ENCODE results near the gene ZNG1B.
A peak's percentile ranks its signal among the peaks of the same experiment; 100 is the strongest.
"Not testable (repeated sequence)": the region's sequence is repeated elsewhere in the genome, so short reads cannot be mapped to it uniquely, and the experiment has no call there.

The ZNG1B gene

DNA sequence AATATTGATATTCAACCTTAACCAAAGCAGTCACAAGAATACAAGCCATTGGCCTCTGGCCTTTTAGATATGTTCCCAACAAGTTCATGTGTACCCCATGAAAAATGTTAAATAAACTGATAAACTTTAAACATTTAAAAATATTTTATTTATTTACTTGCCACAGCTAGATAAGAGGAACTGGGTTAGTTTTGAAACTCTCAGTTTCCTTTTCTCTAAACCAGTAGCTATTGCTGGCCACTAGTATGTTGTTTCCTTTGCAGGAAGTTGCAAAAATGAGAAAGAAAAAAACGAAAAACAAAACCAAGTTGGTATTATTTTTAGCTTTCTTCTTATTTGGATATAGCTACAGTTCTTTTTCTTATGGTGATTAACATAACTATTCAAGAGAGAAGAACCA, 5.7 kb upstream of the ZNG1B start:
- H3K27me3 ChIP-seq, H3K36me3 ChIP-seq, H3K9me3 ChIP-seq: not testable (repeated sequence)
- H3K4me1 ChIP-seq (ENCODE audit: control insufficient read depth in 1 of 2, insufficient read depth in 1 of 2, low read depth in 1 of 2, low read length in 1 of 2): peaks cover 16 to 31% of the 10 kb centered on the region in 2 experiments
- TF ChIP-seq, protein P1, sequence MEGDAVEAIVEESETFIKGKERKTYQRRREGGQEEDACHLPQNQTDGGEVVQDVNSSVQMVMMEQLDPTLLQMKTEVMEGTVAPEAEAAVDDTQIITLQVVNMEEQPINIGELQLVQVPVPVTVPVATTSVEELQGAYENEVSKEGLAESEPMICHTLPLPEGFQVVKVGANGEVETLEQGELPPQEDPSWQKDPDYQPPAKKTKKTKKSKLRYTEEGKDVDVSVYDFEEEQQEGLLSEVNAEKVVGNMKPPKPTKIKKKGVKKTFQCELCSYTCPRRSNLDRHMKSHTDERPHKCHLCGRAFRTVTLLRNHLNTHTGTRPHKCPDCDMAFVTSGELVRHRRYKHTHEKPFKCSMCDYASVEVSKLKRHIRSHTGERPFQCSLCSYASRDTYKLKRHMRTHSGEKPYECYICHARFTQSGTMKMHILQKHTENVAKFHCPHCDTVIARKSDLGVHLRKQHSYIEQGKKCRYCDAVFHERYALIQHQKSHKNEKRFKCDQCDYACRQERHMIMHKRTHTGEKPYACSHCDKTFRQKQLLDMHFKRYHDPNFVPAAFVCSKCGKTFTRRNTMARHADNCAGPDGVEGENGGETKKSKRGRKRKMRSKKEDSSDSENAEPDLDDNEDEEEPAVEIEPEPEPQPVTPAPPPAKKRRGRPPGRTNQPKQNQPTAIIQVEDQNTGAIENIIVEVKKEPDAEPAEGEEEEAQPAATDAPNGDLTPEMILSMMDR (IDR thresholded peaks at IDR 0.05): peak; percentile 12
- peak overlapping the region; percentile 91 for H3K27ac ChIP-seq
- peak overlapping the region in 1 of 2 experiments; percentile 40 for H3K4me3 ChIP-seq (ENCODE audit: low read depth in 1 of 2, low read length in 1 of 2)

DNA sequence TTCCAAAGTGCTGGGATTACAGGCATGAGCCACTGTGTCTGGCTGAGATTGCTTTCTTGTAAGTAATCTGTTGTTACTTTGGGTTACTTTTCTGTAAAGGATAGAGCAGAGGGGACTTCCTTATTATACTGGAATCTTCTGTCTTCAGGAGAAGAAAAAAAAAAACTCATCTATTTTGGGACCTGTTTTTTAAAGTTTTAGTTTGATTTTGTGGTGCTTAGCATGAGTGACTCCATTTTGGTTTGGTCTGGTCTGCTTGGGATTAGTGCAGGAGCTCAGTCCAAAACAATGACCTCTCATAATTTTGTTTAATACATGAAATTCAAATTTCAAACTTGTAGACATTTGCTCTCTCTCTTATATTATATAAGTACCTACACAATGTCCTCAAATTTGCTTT, 4.0 kb upstream of the ZNG1B start:
- Histone ChIP-seq H3K27ac (peak overlapping the region; percentile 91), H3K4me1 (ENCODE audit: control insufficient read depth in 1 of 2, insufficient read depth in 1 of 2, low read depth in 1 of 2, low read length in 1 of 2) (peaks cover 24 to 38% of the 10 kb centered on the region in 2 experiments)
- not testable (repeated sequence) for H3K4me3 ChIP-seq (ENCODE audit: low read depth in 1 of 2, low read length in 1 of 2); H3K9me3 ChIP-seq; H3K27me3 ChIP-seq; H3K36me3 ChIP-seq

DNA sequence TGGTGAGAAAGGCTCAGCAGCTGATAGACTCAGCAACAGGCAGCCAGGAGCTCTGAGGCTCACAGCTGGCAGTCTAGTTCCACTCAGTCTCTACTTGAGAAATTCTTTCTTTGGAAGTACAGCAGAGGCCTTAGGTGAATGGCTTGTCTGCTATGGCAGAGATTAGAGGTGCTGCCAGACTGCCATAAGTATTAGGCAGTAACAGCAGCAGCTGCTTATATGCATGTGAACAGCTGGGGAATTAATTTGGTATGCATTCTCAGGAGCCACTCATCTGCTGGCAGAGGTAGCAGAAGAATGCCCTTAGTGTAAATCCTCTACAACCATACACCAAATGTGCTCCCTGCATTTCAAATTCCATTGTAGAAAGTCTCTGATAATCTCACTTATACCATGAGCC, 28.3 kb downstream of the ZNG1B start:
- H3K27ac ChIP-seq; H3K36me3 ChIP-seq; H3K27me3 ChIP-seq; H3K4me1 ChIP-seq (ENCODE audit: control insufficient read depth in 1 of 2, insufficient read depth in 1 of 2, low read depth in 1 of 2, low read length in 1 of 2); H3K4me3 ChIP-seq (ENCODE audit: low read depth in 1 of 2, low read length in 1 of 2); H3K9me3 ChIP-seq: not testable (repeated sequence)

DNA sequence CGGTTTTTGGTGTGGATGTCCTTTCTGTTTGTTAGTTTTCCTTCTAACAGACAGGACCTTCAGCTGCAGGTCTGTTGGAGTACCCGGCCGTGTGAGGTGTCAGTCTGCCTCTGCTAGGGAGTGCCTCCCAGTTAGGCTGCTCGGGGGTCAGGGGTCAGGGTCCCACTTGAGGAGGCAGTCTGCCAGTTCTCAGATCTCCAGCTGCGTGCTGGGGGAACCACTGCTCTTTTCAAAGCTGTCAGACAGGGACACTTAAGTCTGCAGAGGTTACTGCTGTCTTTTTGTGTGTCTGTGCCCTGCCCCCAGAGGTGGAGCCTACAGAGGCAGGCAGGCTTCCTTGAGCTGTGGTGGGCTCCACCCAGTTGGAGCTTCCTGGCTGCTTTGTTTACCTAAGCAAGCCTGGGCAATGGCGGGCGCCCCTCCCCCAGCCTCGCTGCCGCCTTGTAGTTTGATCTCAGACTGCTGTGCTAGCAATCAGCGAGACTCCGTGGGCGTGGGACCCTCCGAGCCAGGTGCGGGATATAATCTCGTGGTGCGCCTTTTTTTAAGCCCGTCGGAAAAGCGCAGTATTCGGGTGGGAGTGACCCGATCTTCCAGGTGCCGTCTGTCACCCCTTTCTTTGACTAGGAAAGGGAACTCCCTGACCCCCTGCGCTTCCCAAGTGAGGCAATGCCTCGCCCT, 39.3 kb downstream of the ZNG1B start:
- not testable (repeated sequence) for H3K4me1 ChIP-seq (ENCODE audit: control insufficient read depth in 1 of 2, insufficient read depth in 1 of 2, low read depth in 1 of 2, low read length in 1 of 2); H3K4me3 ChIP-seq (ENCODE audit: low read depth in 1 of 2, low read length in 1 of 2)

DNA sequence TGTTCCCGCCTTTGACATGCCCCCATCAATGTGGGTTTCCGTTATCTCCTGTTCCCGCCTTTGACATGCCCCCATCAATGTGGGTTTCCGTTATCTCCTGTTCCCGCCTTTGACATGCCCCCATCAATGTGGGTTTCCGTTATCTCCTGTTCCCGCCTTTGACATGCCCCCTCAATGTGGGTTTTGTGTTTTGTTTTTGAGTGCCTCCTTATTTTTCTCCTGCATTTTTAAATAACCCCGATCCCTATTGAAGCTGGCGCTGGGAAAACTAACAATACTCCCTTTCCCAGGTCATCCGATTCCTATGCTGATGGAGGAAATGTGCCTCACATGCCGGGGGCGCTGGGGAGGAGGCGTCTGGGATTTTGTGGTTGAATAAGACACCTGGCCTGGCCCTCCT, 59.0 kb downstream of the ZNG1B start:
- H3K36me3 ChIP-seq, H3K27ac ChIP-seq: not testable (repeated sequence)

More for the DNA sequence above, 39.3 kb downstream of the ZNG1B start:
- H3K36me3 ChIP-seq, H3K9me3 ChIP-seq, H3K27me3 ChIP-seq, H3K27ac ChIP-seq: not testable (repeated sequence)

DNA sequence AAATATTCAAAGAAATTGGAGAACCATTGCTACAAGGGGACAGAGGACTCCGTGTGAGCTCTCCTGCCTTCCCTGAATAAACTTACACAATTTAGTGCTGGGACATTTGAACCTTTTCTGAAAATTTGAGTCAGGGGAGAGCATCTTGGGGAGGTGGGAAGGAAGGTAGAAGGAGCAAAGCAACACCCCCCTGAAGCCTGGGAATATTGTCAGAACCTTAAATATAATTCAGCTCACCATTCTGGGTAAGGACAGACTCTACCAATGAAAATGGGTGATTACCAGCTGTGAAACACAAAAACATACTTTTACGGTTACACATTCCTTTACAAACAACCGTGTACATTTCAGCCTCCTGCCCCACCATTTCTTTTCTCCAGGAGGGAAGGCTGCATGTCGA, 60.9 kb downstream of the ZNG1B start, which contains the start of gene FOXD4L1:
FOXD4L1 (plus strand) TSS at position 301 of the 400 bp plus-strand sequence. CDS start 592 bp downstream, outside the sequence.
- not testable (repeated sequence) for H3K36me3 ChIP-seq, H3K9me3 ChIP-seq, H3K27ac ChIP-seq
- peaks cover 8 to 29% of the 10 kb centered on the region in 2 experiments for H3K4me1 ChIP-seq (ENCODE audit: control insufficient read depth in 1 of 2, insufficient read depth in 1 of 2, low read depth in 1 of 2, low read length in 1 of 2)
- H3K4me3 ChIP-seq (ENCODE audit: low read depth in 1 of 2, low read length in 1 of 2): peak within 1 kb of the TSS; percentile 17 to 36
- peaks cover 50% of the 10 kb centered on the region for H3K27me3 ChIP-seq

More for the DNA sequence above, 59.0 kb downstream of the ZNG1B start:
- H3K9me3 ChIP-seq; H3K4me3 ChIP-seq (ENCODE audit: low read depth in 1 of 2, low read length in 1 of 2): not testable (repeated sequence)
- peaks cover 33% of the 10 kb centered on the region for H3K27me3 ChIP-seq
- H3K4me1 ChIP-seq (ENCODE audit: control insufficient read depth in 1 of 2, insufficient read depth in 1 of 2, low read depth in 1 of 2, low read length in 1 of 2): peaks cover 6 to 13% of the 10 kb centered on the region in 2 experiments

DNA sequence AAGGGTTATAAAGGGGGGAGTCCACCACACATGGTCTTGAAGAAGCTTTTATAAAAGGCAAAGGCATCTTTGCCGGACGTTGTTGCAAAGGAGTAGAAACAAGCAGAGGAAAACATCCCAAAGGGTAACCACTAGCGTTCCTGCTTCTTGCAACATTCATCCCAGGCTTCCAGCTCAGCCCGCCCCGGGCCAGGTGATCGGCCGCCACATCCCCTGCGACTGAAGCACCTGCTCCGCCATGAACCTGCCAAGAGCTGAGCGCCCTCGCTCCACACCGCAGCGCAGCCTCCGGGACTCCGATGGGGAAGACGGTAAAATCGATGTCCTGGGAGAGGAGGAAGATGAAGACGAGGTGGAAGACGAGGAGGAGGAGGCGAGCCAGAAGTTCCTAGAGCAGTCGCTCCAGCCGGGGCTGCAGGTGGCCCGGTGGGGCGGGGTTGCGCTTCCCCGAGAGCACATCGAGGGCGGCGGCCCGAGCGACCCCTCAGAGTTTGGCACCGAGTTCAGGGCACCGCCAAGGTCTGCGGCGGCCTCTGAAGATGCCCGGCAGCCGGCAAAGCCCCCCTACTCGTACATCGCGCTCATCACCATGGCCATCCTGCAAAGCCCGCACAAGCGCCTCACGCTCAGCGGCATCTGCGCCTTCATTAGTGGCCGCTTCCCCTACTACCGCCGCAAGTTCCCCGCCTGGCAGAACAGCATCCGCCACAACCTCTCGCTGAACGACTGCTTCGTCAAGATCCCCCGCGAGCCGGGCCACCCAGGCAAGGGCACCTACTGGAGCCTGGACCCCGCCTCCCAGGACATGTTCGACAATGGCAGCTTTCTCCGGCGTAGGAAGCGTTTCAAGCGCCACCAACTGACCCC, 61.8 kb downstream of the ZNG1B start:
- H3K27ac ChIP-seq, H3K9me3 ChIP-seq, H3K36me3 ChIP-seq: not testable (repeated sequence)
- H3K4me1 ChIP-seq (ENCODE audit: control insufficient read depth in 1 of 2, insufficient read depth in 1 of 2, low read depth in 1 of 2, low read length in 1 of 2): peaks cover 13 to 37% of the 10 kb centered on the region in 2 experiments
- H3K27me3 ChIP-seq: peaks cover 59% of the 10 kb centered on the region
- peak overlapping the region; percentile 17 to 36 for H3K4me3 ChIP-seq (ENCODE audit: low read depth in 1 of 2, low read length in 1 of 2)

DNA sequence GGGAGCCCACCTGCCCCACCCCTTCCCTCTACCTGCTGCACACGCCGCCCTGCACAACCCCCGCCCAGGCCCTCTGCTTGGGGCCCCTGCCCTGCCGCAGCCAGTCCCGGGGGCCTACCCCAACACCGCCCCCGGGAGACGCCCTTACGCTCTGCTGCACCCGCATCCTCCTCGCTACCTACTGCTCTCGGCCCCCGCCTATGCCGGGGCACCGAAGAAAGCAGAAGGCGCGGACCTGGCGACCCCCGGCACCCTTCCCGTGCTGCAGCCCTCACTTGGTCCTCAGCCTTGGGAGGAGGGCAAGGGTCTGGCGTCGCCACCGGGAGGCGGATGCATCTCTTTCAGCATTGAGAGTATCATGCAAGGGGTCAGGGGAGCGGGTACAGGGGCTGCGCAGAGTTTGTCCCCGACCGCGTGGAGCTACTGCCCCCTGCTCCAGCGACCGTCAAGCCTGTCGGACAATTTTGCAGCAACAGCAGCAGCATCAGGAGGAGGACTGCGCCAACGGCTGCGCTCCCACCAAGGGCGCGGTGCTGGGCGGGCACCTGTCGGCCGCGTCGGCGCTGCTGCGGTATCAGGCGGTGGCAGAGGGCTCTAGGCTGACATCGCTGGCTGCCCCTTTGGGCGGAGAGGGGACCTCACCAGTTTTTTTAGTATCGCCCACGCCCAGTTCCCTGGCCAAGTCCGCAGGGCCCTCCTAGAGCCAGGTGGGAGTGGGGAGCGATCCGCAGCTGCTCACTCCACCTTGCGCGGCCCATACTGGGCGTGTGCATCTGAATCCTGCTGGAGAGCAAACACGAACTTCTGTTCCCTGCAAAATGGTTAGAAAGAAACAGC, 62.6 kb downstream of the ZNG1B start:
- peak overlapping the region; percentile 41 to 43 for H3K4me3 ChIP-seq (ENCODE audit: low read depth in 1 of 2, low read length in 1 of 2)

DNA sequence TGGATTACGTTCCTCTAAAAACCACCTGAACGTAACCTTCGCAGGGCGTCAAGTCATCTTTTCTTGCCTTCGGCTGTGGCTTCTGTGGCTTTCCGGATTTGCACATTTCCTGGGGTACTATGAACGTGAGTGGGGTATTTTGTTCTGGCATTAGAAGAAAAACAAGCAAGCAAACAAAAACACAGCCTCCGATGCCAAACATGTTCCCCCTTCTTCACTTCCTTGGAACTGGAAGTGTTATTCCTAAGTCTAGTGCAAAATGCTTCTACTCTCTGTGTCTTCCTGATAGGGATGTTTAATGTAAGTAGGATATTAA, 63.2 kb downstream of the ZNG1B start:
- H3K27me3 ChIP-seq: peaks cover 70% of the 10 kb centered on the region
- peak overlapping the region; percentile 41 to 43 for H3K4me3 ChIP-seq (ENCODE audit: low read depth in 1 of 2, low read length in 1 of 2)

More for the DNA sequence above, 62.6 kb downstream of the ZNG1B start:
- Histone ChIP-seq H3K4me1 (ENCODE audit: control insufficient read depth in 1 of 2, insufficient read depth in 1 of 2, low read depth in 1 of 2, low read length in 1 of 2) (peaks cover 13 to 38% of the 10 kb centered on the region in 2 experiments), H3K27me3 (peaks cover 64% of the 10 kb centered on the region), H3K27ac (peak overlapping the region; percentile 10)
- not testable (repeated sequence) for H3K36me3 ChIP-seq, H3K9me3 ChIP-seq

DNA sequence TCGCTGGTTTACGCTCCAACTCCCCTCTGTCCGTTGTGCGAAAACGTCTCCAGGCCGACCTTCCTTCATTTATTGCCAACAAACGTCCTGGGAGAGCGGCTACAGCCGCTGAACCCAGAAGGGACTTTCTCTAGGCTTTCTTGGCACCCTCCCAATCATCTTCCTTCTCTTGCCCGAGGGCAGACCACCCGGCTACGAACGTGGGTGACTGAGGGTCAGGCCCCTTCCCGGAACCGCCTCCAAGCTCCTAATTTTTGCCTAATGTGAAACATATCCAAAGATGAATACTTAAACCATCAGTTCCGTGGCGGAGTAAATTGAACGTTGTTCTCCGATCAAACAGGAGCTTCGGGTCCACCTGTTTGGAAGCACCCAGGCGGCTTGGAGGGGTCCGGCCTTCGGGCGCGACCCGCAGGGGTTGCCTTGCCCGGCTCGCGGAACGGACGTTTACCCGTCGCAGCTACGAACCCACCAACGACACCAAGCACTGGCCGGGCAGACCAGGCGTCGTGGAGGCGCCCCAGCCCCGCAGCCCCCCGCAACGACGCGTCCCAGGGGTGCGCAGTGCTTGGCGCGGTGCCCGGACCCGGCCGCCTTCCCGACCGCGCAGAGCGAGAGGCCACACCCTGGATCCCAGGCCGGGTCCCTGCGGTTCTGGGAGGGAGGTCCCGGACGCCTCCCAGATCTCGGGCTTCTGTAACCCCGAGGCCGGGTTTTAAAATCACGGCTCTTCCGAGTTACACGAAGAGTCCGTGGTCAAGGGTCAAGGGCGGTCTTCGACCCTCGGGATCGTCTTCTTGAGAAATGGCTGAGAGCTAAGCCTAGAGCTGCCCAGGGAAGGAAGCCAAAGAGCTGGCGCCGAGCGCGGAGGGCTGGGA, 65.0 kb downstream of the ZNG1B start:
- Histone ChIP-seq H3K27me3 (peaks cover 87% of the 10 kb centered on the region), H3K4me3 (ENCODE audit: low read depth in 1 of 2, low read length in 1 of 2) (peak overlapping the region; percentile 52 to 68), H3K27ac (peak overlapping the region; percentile 13), H3K4me1 (ENCODE audit: control insufficient read depth in 1 of 2, insufficient read depth in 1 of 2, low read depth in 1 of 2, low read length in 1 of 2) (peaks cover 13 to 38% of the 10 kb centered on the region in 2 experiments)
- H3K9me3 ChIP-seq, H3K36me3 ChIP-seq: not testable (repeated sequence)

More for the DNA sequence above, 63.2 kb downstream of the ZNG1B start:
- H3K9me3 ChIP-seq, H3K36me3 ChIP-seq: not testable (repeated sequence)
- Histone ChIP-seq H3K27ac (peak overlapping the region; percentile 10), H3K4me1 (ENCODE audit: control insufficient read depth in 1 of 2, insufficient read depth in 1 of 2, low read depth in 1 of 2, low read length in 1 of 2) (peaks cover 13 to 38% of the 10 kb centered on the region in 2 experiments)

Data from neutrophil (primary cell).